ENCODE data around the gene SLC6A3.

DNA sequence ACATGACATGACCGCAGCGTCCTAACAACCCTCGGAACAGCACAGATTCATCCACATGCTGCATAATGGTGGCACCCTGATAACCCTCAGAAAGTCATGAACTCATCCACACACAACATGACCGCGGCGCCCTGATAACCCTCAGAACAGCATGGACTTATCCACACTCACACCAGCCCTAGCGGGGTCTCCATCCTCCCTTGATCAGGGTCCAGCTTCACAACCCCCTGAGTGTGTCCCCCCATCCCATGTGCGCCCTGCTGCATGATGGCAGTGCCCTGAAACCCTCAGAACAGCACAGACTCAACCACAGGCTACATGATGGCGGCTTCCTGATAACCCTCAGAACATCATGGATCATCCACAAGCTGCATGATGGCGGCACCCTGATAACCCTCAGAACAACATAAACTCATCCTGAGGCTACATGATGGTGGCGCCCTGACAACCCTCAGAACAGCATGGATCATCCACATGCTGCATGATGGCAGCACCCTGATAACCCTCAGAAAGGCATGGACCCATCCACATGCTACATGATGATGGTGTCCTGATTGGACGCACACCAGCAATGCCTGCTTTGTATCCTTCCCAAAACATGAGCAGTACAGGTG, 28.3 kb downstream of the SLC6A3 start:
- TF ChIP-seq, protein P1, sequence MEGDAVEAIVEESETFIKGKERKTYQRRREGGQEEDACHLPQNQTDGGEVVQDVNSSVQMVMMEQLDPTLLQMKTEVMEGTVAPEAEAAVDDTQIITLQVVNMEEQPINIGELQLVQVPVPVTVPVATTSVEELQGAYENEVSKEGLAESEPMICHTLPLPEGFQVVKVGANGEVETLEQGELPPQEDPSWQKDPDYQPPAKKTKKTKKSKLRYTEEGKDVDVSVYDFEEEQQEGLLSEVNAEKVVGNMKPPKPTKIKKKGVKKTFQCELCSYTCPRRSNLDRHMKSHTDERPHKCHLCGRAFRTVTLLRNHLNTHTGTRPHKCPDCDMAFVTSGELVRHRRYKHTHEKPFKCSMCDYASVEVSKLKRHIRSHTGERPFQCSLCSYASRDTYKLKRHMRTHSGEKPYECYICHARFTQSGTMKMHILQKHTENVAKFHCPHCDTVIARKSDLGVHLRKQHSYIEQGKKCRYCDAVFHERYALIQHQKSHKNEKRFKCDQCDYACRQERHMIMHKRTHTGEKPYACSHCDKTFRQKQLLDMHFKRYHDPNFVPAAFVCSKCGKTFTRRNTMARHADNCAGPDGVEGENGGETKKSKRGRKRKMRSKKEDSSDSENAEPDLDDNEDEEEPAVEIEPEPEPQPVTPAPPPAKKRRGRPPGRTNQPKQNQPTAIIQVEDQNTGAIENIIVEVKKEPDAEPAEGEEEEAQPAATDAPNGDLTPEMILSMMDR (conservative IDR thresholded peaks at IDR 0.05), result no peak
- no peak for TF ChIP-seq ZFX (IDR thresholded peaks at IDR 0.05)

Measured in C4-2B (cell line).